ENCODE measurements around the gene SORCS1. TPM values are rescaled to one million over a fixed set of nuclear protein-coding genes. Genes with fewer than 3 reads are reported as not detected.

SORCS1 gene
- total RNA-seq, 6 experiments from 2014 or later = 0.04 to 0.16 (median 0.09) TPM; not detected in 2

DNA sequence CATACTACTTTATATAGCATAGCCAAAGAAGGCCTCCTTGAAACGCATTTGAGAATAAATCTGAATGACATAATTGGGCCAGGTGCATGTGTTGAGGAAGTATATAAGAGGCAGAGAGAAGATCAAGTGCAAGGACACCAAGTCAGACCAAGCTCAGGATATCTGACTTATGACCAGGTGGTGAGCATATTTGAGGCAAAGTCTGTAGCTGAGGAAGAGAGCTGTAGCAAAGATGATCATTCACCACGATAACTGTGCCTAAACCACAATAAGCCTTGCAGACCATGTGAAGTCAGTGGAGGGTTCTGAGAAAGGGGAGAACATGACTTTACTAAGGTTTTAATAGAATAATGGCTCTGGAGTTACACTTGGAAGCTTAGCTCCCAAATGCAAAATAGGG lies 292.3 kb downstream of the SORCS1 start:
- H3K27ac ChIP-seq = no peak overlapping the region
- H3K4me1 ChIP-seq = no peaks in the 10 kb centered on the region
- ATAC-seq (no peak), DNase-seq (no peak)
- H3K4me3 ChIP-seq = no peak overlapping the region
- intact Hi-C loops (cut with DNase I) = no loop called here
- no peaks in the 10 kb centered on the region for H3K36me3 ChIP-seq
- no peak for TF ChIP-seq POLR2A (IDR thresholded peaks at IDR 0.05)
- TF ChIP-seq, protein P1, sequence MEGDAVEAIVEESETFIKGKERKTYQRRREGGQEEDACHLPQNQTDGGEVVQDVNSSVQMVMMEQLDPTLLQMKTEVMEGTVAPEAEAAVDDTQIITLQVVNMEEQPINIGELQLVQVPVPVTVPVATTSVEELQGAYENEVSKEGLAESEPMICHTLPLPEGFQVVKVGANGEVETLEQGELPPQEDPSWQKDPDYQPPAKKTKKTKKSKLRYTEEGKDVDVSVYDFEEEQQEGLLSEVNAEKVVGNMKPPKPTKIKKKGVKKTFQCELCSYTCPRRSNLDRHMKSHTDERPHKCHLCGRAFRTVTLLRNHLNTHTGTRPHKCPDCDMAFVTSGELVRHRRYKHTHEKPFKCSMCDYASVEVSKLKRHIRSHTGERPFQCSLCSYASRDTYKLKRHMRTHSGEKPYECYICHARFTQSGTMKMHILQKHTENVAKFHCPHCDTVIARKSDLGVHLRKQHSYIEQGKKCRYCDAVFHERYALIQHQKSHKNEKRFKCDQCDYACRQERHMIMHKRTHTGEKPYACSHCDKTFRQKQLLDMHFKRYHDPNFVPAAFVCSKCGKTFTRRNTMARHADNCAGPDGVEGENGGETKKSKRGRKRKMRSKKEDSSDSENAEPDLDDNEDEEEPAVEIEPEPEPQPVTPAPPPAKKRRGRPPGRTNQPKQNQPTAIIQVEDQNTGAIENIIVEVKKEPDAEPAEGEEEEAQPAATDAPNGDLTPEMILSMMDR (IDR thresholded peaks at IDR 0.05) = no peak
- H3K27me3 ChIP-seq = no peaks in the 10 kb centered on the region
- peaks cover 0 to 8% (median 0%) of the 10 kb centered on the region in 4 donors for H3K9me3 ChIP-seq
- WGBS (ENCODE audit: insufficient coverage, low coverage, low lambda C conversion rate, missing lambda C conversion rate) = 69% methylated on average over 2 of the region's 2 CpGs

DNA sequence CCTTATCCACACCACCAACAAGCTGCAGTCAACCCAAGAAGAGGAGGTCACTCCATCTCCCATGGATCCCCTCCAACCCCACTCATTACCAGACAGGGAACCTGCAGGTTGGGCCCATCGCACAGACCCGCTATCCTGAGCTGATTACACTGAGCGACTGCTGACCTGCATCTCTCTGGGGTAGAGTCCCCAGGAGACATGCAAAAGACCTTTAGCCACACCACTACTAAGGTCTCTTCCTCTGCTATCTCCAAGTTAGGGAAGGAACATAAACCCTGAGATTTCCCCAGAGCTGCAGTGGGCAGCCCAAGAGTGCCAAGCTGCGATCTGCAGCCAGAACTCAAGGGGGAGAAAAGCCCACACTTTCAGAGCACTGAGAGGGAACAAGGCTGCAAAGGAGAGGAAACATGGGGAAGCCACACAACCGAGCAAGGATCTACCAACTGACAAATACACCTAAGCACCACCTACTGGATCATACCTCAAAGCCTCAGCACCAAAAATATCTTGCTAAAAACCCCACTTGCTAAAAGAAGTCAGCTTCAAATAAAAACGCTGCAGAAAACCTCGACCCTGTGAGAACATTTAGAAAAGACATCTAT lies 298.2 kb downstream of the SORCS1 start:
- intact Hi-C loops (cut with DNase I) = no loop called here
- no peaks in the 10 kb centered on the region for H3K27me3 ChIP-seq

GRCh38 chr10:106864031-106864430 lies 300.5 kb downstream of the SORCS1 start:
- Histone ChIP-seq H3K36me3 (no peaks in the 10 kb centered on the region), H3K27me3 (no peaks in the 10 kb centered on the region), H3K4me1 (no peaks in the 10 kb centered on the region), H3K27ac (no peak overlapping the region), H3K9me3 (no peaks in the 10 kb centered on the region), H3K4me3 (no peak overlapping the region)
- intact Hi-C loops (cut with DNase I) = no loop called here
- no peak for DNase-seq
- 90% methylated on average over 2 of the region's 8 CpGs for WGBS (ENCODE audit: insufficient coverage, low coverage, low lambda C conversion rate, missing lambda C conversion rate)
- TF ChIP-seq, protein P1 (IDR thresholded peaks at IDR 0.05) = no peak
- no peak for TF ChIP-seq POLR2A (IDR thresholded peaks at IDR 0.05)
- ATAC-seq = no peak

More for the DNA sequence above, 298.2 kb downstream of the SORCS1 start:
- TF ChIP-seq, protein P1 (IDR thresholded peaks at IDR 0.05) = no peak
- TF ChIP-seq POLR2A (IDR thresholded peaks at IDR 0.05) = no peak
- DNase-seq (no peak), ATAC-seq (no peak)
- Histone ChIP-seq H3K27ac (no peak overlapping the region), H3K4me3 (no peak overlapping the region), H3K9me3 (no peaks in the 10 kb centered on the region), H3K4me1 (no peaks in the 10 kb centered on the region), H3K36me3 (no peaks in the 10 kb centered on the region)
- WGBS (ENCODE audit: insufficient coverage, low coverage, low lambda C conversion rate, missing lambda C conversion rate) = 84% methylated on average over 7 of the region's 7 CpGs

DNA sequence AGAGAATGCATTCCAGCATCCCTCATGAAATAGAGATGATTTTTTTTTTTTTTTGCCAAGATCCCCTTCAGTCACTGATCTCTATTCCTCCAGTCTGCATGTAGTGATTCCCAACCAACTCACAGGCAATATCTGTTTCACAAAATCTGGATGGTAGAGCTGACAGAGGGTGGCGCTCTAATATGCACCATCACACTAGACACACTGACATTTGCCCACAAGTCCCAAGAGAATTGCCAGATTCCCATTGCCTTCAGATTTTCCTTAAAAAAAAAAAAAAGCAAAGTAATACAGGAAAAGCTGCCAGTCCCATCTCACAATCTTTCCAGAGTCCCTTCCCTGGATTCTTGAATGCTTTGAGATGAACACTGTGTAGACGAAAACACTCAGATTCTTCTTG lies 301.0 kb downstream of the SORCS1 start:
- intact Hi-C loops (cut with DNase I) = no loop called here

More for the DNA sequence above, 301.0 kb downstream of the SORCS1 start:
- Histone ChIP-seq H3K36me3 (no peaks in the 10 kb centered on the region), H3K4me3 (no peak overlapping the region), H3K27ac (no peak overlapping the region), H3K27me3 (no peaks in the 10 kb centered on the region), H3K9me3 (no peaks in the 10 kb centered on the region), H3K4me1 (no peaks in the 10 kb centered on the region)
- ATAC-seq (peak; percentile 35 to 65 (median 61)), DNase-seq (no peak)
- 56% methylated on average over 2 of the region's 2 CpGs for whole genome bisulfite sequencing (ENCODE audit: insufficient coverage, low coverage, low lambda C conversion rate, missing lambda C conversion rate)
- TF ChIP-seq, protein P1 (IDR thresholded peaks at IDR 0.05) = peak; percentile 17 to 43 (median 36)
- no peak for TF ChIP-seq POLR2A (IDR thresholded peaks at IDR 0.05)

Measured in right lobe of liver (tissue), 6 donors.